Caco-2 (cell line): Measurements from ENCODE around the gene FBXW8. TPM values are rescaled to one million over a fixed set of nuclear protein-coding genes. Genes with fewer than 3 reads are reported as not detected.

Source experiments
- BruUV-seq: library from RNA; stranded (reverse); fragments of 400-500 nt; replicated peaks from 2 replicates; lab custom pipeline; 2021; lab: Mats Ljungman, UMichigan
- CTCF ChIA-PET: fragments of 300-600 bp; sonication (Branson Sonifier 250); formaldehyde crosslinking; loops from one replicate; lab custom pipeline; 2022; ENCODE audit warnings: antibody characterized with exemption; lab: Charles Lee
- POLR2A ChIA-PET: fragments of 300-600 bp; sonication (Branson Sonifier 250); formaldehyde crosslinking; loops from one replicate; lab custom pipeline; 2022; ENCODE audit warnings: antibody characterized with exemption; lab: Charles Lee
- DNase-seq, 2 experiments: peaks; one replicate each; pipeline versions ENCODE4 v3.0.0 to v3.0.0-alpha.2; 2020 to 2022
- H3K27me3 ChIP-seq: replicated peaks from 2 replicates; pipeline ENCODE4 v1.6.0; 2011; ENCODE audit warnings: low read length; ENCODE audit not compliant: control insufficient read depth, insufficient read depth
- H3K36me3 ChIP-seq: 2 replicates; pipeline ENCODE4 v1.5.1; 2011; ENCODE audit warnings: low read length; ENCODE audit not compliant: control insufficient read depth, insufficient read depth
- H3K4me1 ChIP-seq: fragments of 250-450 bp; sonication (Bioruptor Pico); 2 replicates; pipeline ENCODE4 v1.5.1; 2020; ENCODE audit warnings: mild to moderate bottlenecking
- H3K4me3 ChIP-seq: 2 replicates; pipeline ENCODE4 v1.5.1; 2011; ENCODE audit warnings: low read depth, mild to moderate bottlenecking, control low read depth, low read length
- H3K9me3 ChIP-seq: fragments of 250-450 bp; sonication (Bioruptor Pico); 2 replicates; pipeline ENCODE4 v1.5.1; 2020; ENCODE audit warnings: mild to moderate bottlenecking, moderate library complexity
- H3K27ac Mint-ChIP-seq: one replicate; pipeline ENCODE4 v1.8.0; 2022; ENCODE audit warnings: mixed read lengths; ENCODE audit not compliant: unreplicated experiment
- H3K27me3 Mint-ChIP-seq: one replicate; pipeline ENCODE4 v1.8.0; 2022; ENCODE audit warnings: mixed read lengths; ENCODE audit not compliant: insufficient read depth, unreplicated experiment
- H3K36me3 Mint-ChIP-seq: one replicate; pipeline ENCODE4 v1.8.0; 2022; ENCODE audit warnings: mild to moderate bottlenecking, mixed read lengths; ENCODE audit not compliant: insufficient read depth, unreplicated experiment
- H3K4me1 Mint-ChIP-seq: one replicate; pipeline ENCODE4 v1.8.0; 2022; ENCODE audit warnings: low read depth, mixed read lengths; ENCODE audit not compliant: unreplicated experiment
- H3K4me3 Mint-ChIP-seq: one replicate; pipeline ENCODE4 v1.8.0; 2022; ENCODE audit warnings: mild to moderate bottlenecking, moderate library complexity, mixed read lengths; ENCODE audit not compliant: unreplicated experiment
- H3K9me3 Mint-ChIP-seq: one replicate; pipeline ENCODE4 v1.8.0; 2022; ENCODE audit warnings: mixed read lengths; ENCODE audit not compliant: unreplicated experiment
- intact Hi-C: fragments of 100-400 bp; cut with micrococcal nuclease; formaldehyde crosslinking; loops from one replicate; pipeline ENCODE4 v1.10.0; 2022; ENCODE audit not compliant: unreplicated experiment
- total RNA-seq: library from RNA; stranded (reverse); gene quantifications from 2 replicates; pipeline ENCODE4 v1.2.3, GENCODE V29; 2022
- TF ChIP-seq, protein P1 (sequence below), 2 experiments: fragments of 200-600 bp in 1 of 2; IDR thresholded peaks; 1 replicate in 1 of 2; 2 replicates in 1 of 2; pipeline versions ENCODE4 v1.5.1 to v1.8.0; 2011 to 2022; ENCODE audit warnings: antibody characterized with exemption in 1 of 2, control low read depth in 1 of 2, inconsistent platforms in 1 of 2, low read depth in 1 of 2, low read length in 1 of 2, mild to moderate bottlenecking in 1 of 2, moderate library complexity in 1 of 2; ENCODE audit not compliant: insufficient read depth in 1 of 2, severe bottlenecking in 1 of 2, unreplicated experiment in 1 of 2

Gene FBXW8
- total RNA-seq, 1 experiment from 2014 or later, result 12.2 TPM

DNA sequence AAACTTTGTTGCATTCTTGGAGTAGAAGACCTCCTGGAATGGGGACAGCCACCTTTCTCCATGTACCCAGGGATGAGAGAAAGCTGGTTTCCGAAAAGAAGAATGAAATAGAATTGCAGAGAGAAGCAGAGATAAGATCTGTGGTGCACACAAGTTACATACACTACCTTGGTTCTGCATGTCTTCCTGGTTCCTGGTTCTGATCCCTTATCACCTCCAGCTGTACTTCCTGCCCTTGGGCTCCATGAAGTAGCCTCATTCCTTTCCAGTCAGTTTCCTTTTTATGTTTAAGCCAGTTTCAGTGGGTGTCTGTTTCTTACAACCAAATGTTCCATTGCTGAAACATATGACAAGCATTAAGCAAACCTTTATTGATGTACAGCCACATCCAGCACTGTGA, 69.3 kb downstream of the FBXW8 start:
- Mint-ChIP-seq H3K4me3 (no peak overlapping the region), H3K27me3 (no peaks in the 10 kb centered on the region), H3K9me3 (no peaks in the 10 kb centered on the region), H3K4me1 (no peaks in the 10 kb centered on the region), H3K36me3 (no peaks in the 10 kb centered on the region), H3K27ac (no peak overlapping the region)
- TF ChIP-seq, protein P1, sequence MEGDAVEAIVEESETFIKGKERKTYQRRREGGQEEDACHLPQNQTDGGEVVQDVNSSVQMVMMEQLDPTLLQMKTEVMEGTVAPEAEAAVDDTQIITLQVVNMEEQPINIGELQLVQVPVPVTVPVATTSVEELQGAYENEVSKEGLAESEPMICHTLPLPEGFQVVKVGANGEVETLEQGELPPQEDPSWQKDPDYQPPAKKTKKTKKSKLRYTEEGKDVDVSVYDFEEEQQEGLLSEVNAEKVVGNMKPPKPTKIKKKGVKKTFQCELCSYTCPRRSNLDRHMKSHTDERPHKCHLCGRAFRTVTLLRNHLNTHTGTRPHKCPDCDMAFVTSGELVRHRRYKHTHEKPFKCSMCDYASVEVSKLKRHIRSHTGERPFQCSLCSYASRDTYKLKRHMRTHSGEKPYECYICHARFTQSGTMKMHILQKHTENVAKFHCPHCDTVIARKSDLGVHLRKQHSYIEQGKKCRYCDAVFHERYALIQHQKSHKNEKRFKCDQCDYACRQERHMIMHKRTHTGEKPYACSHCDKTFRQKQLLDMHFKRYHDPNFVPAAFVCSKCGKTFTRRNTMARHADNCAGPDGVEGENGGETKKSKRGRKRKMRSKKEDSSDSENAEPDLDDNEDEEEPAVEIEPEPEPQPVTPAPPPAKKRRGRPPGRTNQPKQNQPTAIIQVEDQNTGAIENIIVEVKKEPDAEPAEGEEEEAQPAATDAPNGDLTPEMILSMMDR (IDR thresholded peaks at IDR 0.05; ENCODE audit: insufficient read depth in 1 of 2, low read depth in 1 of 2, low read length in 1 of 2, severe bottlenecking in 1 of 2, unreplicated experiment in 1 of 2), result no peak
- no TSS peak for BruUV-seq
- ChIA-PET POLR2A (no interaction called here), CTCF (no interaction called here)
- DNase-seq, result no peak
- Histone ChIP-seq H3K27me3 (no peaks in the 10 kb centered on the region), H3K36me3 (no peaks in the 10 kb centered on the region), H3K4me3 (no peak overlapping the region), H3K9me3 (no peaks in the 10 kb centered on the region), H3K4me1 (peaks cover 4% of the 10 kb centered on the region; the same call in 1 of the 2 replicates)
- intact Hi-C loops, result no loop called here

DNA sequence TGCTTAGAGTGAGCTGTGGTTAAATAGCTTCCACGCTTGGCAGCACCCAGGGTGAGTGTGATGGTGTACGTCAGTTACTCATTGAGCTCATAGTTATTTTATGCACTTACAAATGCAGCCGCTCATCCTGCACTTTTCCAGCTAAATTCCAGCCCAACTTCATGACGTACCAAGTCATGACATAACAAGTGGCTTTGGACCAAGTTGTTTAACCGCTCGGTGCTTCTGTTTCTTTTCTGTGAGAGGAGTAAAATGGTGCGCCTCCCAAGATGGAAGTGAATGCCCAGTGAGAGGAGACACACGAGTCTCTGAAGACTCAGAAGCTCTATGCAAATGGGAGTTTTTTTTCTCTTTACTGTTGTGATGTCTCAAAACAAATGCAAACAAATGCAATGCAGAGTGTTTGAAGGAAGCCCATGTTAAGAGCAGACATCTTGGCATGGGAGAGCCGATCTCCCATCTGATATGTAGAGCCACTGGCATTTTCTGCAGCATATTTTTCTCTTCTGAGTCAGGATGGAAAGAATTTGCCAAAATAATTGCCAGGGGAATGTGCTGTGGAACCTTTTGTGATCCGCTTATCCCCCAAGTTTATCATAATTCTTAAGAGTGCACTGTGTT, 72.2 kb downstream of the FBXW8 start:
- Histone ChIP-seq H3K9me3 (no peaks in the 10 kb centered on the region), H3K36me3 (no peaks in the 10 kb centered on the region), H3K27me3 (no peaks in the 10 kb centered on the region), H3K4me3 (no peak overlapping the region), H3K4me1 (peaks cover 4% of the 10 kb centered on the region; the same call in 1 of the 2 replicates)
- TF ChIP-seq, protein P1 (IDR thresholded peaks at IDR 0.05; ENCODE audit: insufficient read depth in 1 of 2, low read depth in 1 of 2, low read length in 1 of 2, severe bottlenecking in 1 of 2, unreplicated experiment in 1 of 2), result no peak
- no TSS peak for BruUV-seq
- ChIA-PET POLR2A (no interaction called here), CTCF (no interaction called here)
- Mint-ChIP-seq H3K4me3 (no peak overlapping the region), H3K9me3 (no peaks in the 10 kb centered on the region), H3K27me3 (no peaks in the 10 kb centered on the region), H3K27ac (no peak overlapping the region), H3K36me3 (no peaks in the 10 kb centered on the region), H3K4me1 (no peaks in the 10 kb centered on the region)
- intact Hi-C loops, result no loop called here
- DNase-seq, result no peak

DNA sequence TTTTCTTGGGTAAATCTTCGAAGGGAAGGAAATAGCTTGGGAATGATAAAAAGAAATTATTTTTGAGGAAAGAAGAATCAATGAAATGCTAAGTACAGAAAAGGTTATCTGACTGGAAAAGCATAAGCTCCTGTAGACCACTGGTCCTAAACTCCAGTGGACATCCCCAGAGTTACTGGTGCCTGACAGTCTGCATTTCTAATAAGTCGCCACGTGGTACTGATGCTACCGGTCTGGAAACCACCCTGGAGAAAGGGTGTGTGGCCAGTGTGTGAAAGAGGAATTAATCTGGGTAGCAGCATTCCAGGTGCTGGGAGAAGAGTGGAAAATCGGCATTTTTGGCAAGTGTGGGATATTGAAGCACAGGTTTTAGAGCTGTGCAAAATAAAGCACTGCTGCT, 73.3 kb downstream of the FBXW8 start:
- H3K4me1 Mint-ChIP-seq, result no peaks in the 10 kb centered on the region
- BruUV-seq, result no TSS peak
- Histone ChIP-seq H3K36me3 (no peaks in the 10 kb centered on the region), H3K4me3 (no peak overlapping the region), H3K4me1 (peaks cover 4% of the 10 kb centered on the region; the same call in 1 of the 2 replicates), H3K9me3 (no peaks in the 10 kb centered on the region), H3K27me3 (no peaks in the 10 kb centered on the region)
- no peak for DNase-seq
- no peaks in the 10 kb centered on the region for H3K9me3 Mint-ChIP-seq
- TF ChIP-seq, protein P1 (IDR thresholded peaks at IDR 0.05; ENCODE audit: insufficient read depth in 1 of 2, low read depth in 1 of 2, low read length in 1 of 2, severe bottlenecking in 1 of 2, unreplicated experiment in 1 of 2), result no peak
- intact Hi-C loops, result no loop called here
- ChIA-PET POLR2A (no interaction called here), CTCF (no interaction called here)
- H3K27me3 Mint-ChIP-seq, result no peaks in the 10 kb centered on the region
- H3K4me3 Mint-ChIP-seq, result no peak overlapping the region
- no peak overlapping the region for H3K27ac Mint-ChIP-seq
- H3K36me3 Mint-ChIP-seq, result no peaks in the 10 kb centered on the region
